PC-3 (cell line): Measurements from ENCODE around the gene ADAM12. TPM values are rescaled to one million over a fixed set of nuclear protein-coding genes. Genes with fewer than 3 reads are reported as not detected.

ENCODE experiments used
- ATAC-seq: fragments of 200-7000 bp; cut with Tn5 transposase; 2 replicates; pipeline ENCODE4 v1.9.1; 2020; ENCODE audit warnings: mild to moderate bottlenecking, moderate library complexity
- Bru-seq: library from RNA; stranded (reverse); fragments of 400-500 nt; gene quantifications from one replicate; lab custom pipeline; 2021; lab: Mats Ljungman, UMichigan
- BruChase-seq, 2 experiments: library from RNA; stranded (reverse); fragments of 400-500 nt; gene quantifications; one replicate each; lab custom pipeline; 2021; lab: Mats Ljungman, UMichigan
- BruUV-seq: library from RNA; stranded (reverse); fragments of 400-500 nt; replicated peaks from 2 replicates; lab custom pipeline; 2021; lab: Mats Ljungman, UMichigan
- CTCF ChIA-PET: fragments of 300-600 bp; sonication (Branson Sonifier 250); formaldehyde crosslinking; loops from one replicate; lab custom pipeline; 2022; ENCODE audit warnings: antibody characterized with exemption; lab: Charles Lee
- POLR2A ChIA-PET: fragments of 300-600 bp; sonication (Branson Sonifier 250); formaldehyde crosslinking; loops from one replicate; lab custom pipeline; 2022; ENCODE audit warnings: antibody characterized with exemption; ENCODE audit not compliant: unreplicated experiment; lab: Charles Lee
- DNase-seq: peaks from one replicate; pipeline ENCODE4 v3.0.0-alpha.2; 2015
- H2AFZ ChIP-seq: fragments of 300-600 bp; sonication (generic); 2 replicates; pipeline ENCODE4 v1.6.0; 2016; ENCODE audit warnings: antibody characterized with exemption, low read length
- H3F3A ChIP-seq: fragments of 300-600 bp; sonication (generic); one replicate; pipeline ENCODE4 v1.6.0; 2017; ENCODE audit warnings: antibody characterized with exemption, low read length, control low read depth, mild to moderate bottlenecking; ENCODE audit not compliant: unreplicated experiment
- H3K27ac ChIP-seq: fragments of 300-600 bp; sonication (generic); 2 replicates; pipeline ENCODE4 v1.5.1; 2016; ENCODE audit warnings: mild to moderate bottlenecking, low read length
- H3K27me3 ChIP-seq: fragments of 300-600 bp; sonication (generic); 2 replicates; pipeline ENCODE4 v1.6.1; 2016; ENCODE audit warnings: low read length, mixed read lengths
- H3K36me3 ChIP-seq: fragments of 300-600 bp; sonication (generic); 2 replicates; pipeline ENCODE4 v1.6.1; 2016; ENCODE audit warnings: low read depth, mixed run types, low read length, mixed read lengths
- H3K4me1 ChIP-seq: fragments of 300-600 bp; sonication (generic); 2 replicates; pipeline ENCODE4 v1.5.1; 2016; ENCODE audit warnings: low read length; ENCODE audit not compliant: insufficient read depth
- H3K4me2 ChIP-seq: fragments of 300-600 bp; sonication (generic); 2 replicates; pipeline ENCODE4 v1.6.0; 2016; ENCODE audit warnings: low read length
- H3K4me3 ChIP-seq: fragments of 300-600 bp; sonication (generic); 2 replicates; pipeline ENCODE4 v1.5.1; 2016; ENCODE audit warnings: mild to moderate bottlenecking, low read length, mixed read lengths
- H3K79me2 ChIP-seq: fragments of 300-600 bp; sonication (generic); 2 replicates; pipeline ENCODE4 v1.6.1; 2017; ENCODE audit warnings: low read length, mixed read lengths
- H3K9ac ChIP-seq: fragments of 300-600 bp; sonication (generic); 2 replicates; pipeline ENCODE4 v1.6.0; 2016; ENCODE audit warnings: mild to moderate bottlenecking, low read length
- H3K9me2 ChIP-seq: fragments of 300-600 bp; sonication (generic); replicated peaks from 2 replicates; pipeline ENCODE4 v1.6.1; 2016; ENCODE audit warnings: mixed run types, low read length, mixed read lengths
- H3K9me3 ChIP-seq: fragments of 300-600 bp; sonication (generic); 2 replicates; pipeline ENCODE4 v1.6.1; 2016; ENCODE audit warnings: low read length, mixed read lengths
- H4K20me1 ChIP-seq: fragments of 300-600 bp; sonication (generic); 2 replicates; pipeline ENCODE4 v1.6.1; 2016; ENCODE audit warnings: low read length, mixed read lengths
- EZH2 ChIP-seq: fragments of 300-600 bp; sonication (generic); IDR thresholded peaks from one replicate; pipeline ENCODE4 v1.6.1; 2017; ENCODE audit warnings: antibody characterized with exemption, mild to moderate bottlenecking, low read length; ENCODE audit not compliant: unreplicated experiment
- EZH2phosphoT487 ChIP-seq: fragments of 300-600 bp; sonication (generic); IDR thresholded peaks from 2 replicates; pipeline ENCODE4 v1.6.1; 2018; ENCODE audit warnings: mild to moderate bottlenecking, antibody characterized with exemption, low read length, borderline replicate concordance
- intact Hi-C: fragments of 100-400 bp; cut with micrococcal nuclease; formaldehyde crosslinking; loops from 2 replicates; pipeline ENCODE4 v1.9.0; 2023
- long read RNA-seq: library from polyadenylated mRNA; unstranded; transcript quantifications from one replicate; pipeline ENCODE4 v2.0.0, GENCODE V29; 2021; ENCODE audit not compliant: unreplicated experiment
- total RNA-seq: library from RNA; depleted of rRNA; stranded (reverse); fragments of >200 nt; gene quantifications from 2 replicates; pipeline ENCODE4 v1.2.3, GENCODE V29; 2014; rRNA removed
- TF ChIP-seq, protein P1 (sequence below): fragments of 300-600 bp; sonication (generic); conservative IDR thresholded peaks from 2 replicates; pipeline ENCODE4 v1.5.1; 2017; ENCODE audit warnings: antibody characterized with exemption, low read depth, mild to moderate bottlenecking, low read length

ADAM12 gene, protein sequence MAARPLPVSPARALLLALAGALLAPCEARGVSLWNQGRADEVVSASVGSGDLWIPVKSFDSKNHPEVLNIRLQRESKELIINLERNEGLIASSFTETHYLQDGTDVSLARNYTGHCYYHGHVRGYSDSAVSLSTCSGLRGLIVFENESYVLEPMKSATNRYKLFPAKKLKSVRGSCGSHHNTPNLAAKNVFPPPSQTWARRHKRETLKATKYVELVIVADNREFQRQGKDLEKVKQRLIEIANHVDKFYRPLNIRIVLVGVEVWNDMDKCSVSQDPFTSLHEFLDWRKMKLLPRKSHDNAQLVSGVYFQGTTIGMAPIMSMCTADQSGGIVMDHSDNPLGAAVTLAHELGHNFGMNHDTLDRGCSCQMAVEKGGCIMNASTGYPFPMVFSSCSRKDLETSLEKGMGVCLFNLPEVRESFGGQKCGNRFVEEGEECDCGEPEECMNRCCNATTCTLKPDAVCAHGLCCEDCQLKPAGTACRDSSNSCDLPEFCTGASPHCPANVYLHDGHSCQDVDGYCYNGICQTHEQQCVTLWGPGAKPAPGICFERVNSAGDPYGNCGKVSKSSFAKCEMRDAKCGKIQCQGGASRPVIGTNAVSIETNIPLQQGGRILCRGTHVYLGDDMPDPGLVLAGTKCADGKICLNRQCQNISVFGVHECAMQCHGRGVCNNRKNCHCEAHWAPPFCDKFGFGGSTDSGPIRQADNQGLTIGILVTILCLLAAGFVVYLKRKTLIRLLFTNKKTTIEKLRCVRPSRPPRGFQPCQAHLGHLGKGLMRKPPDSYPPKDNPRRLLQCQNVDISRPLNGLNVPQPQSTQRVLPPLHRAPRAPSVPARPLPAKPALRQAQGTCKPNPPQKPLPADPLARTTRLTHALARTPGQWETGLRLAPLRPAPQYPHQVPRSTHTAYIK
- total RNA-seq (3.4 and 9.4 TPM in 2 replicates), Bru-seq, nascent RNA (percentile 34 among the genes with signal in this experiment), BruChase-seq, experiment 1, labeled RNA remaining after a 6-hour chase (percentile 24 among the genes with signal in this experiment), BruChase-seq, experiment 2, labeled RNA remaining after a 2-hour chase (percentile 30 among the genes with signal in this experiment)
- long read RNA-seq, partial matches to known transcripts, result 3 of 7 reads
- long read RNA-seq, other reads (novel, unspliced or antisense), result 4 of 7 reads

DNA sequence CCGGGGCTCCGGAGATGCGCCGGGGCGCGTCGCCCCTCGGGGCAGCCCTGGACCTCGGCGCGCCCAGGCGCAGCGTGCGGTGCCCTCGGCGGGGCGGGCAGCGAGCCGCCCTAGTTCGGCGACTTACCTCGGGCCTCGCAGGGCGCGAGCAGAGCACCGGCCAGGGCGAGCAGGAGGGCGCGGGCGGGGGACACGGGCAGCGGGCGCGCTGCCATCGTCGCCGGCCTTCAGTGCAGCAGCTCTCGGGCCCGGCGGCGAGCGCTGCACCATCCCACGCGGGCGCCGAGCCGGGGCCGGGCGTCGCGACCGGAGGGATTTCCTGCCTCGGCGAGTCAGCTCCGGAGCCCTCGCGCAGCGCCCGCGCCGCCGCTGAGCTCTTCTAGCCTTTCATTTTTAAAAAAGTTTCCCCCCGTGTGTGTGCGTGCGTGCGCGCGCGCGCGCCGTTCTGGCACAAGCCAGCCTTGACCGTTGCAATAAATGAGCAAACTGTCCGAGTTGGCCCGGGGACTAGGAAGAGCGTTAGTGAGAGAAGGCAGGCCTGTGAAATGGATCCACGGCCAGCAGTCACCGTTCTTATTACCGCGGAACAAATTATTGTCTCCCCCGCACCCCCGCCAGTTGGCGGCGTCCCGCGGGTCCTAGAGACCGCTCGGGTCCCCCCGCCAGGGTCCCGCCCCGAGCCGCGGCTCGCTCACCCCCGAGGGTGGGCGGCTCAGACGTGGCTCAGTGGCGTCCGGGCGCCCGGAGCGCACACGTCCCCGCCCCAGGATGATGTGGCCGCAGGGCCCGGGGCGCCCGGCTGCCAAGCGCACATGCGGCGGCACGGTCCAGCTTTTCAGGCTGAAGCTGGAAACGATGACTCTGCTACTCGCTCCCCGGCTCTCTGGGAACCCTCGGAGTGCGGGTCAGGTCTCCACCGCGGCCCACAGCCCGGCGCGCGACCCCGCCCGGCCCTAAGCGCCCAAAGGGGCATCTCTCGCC, at the start of gene ADAM12:
Gene ADAM12 (minus strand): TSS at position 547 of the 981 bp plus-strand sequence. CDS start 332 bp downstream, at position 215.
- ChIA-PET POLR2A (interaction anchor here (0.6 kb wide), 1 partner anchor 181 kb away, joined by 6 read pairs; no protein-coding TSS in a partner anchor), CTCF (interaction anchor here (1.0 kb wide), 1 partner anchor 116 kb away, joined by 3 read pairs; no protein-coding TSS in a partner anchor)
- no peaks in the 10 kb centered on the region for H3K27me3 ChIP-seq
- peak within 1 kb of the TSS; percentile 92 for H3K4me2 ChIP-seq
- no peaks in the 10 kb centered on the region for H3K9me3 ChIP-seq
- H3K36me3 ChIP-seq, result no peaks in the 10 kb centered on the region
- H3K4me1 ChIP-seq, result peaks cover 25% of the 10 kb centered on the region
- no peaks in the 10 kb centered on the region for H3K9me2 ChIP-seq
- no peaks in the 10 kb centered on the region for H4K20me1 ChIP-seq
- H3K9ac ChIP-seq, result peak within 1 kb of the TSS; percentile 65
- BruUV-seq, result no TSS peak
- TF ChIP-seq EZH2 (no peak), EZH2phosphoT487 (no peak)
- TF ChIP-seq, protein P1, sequence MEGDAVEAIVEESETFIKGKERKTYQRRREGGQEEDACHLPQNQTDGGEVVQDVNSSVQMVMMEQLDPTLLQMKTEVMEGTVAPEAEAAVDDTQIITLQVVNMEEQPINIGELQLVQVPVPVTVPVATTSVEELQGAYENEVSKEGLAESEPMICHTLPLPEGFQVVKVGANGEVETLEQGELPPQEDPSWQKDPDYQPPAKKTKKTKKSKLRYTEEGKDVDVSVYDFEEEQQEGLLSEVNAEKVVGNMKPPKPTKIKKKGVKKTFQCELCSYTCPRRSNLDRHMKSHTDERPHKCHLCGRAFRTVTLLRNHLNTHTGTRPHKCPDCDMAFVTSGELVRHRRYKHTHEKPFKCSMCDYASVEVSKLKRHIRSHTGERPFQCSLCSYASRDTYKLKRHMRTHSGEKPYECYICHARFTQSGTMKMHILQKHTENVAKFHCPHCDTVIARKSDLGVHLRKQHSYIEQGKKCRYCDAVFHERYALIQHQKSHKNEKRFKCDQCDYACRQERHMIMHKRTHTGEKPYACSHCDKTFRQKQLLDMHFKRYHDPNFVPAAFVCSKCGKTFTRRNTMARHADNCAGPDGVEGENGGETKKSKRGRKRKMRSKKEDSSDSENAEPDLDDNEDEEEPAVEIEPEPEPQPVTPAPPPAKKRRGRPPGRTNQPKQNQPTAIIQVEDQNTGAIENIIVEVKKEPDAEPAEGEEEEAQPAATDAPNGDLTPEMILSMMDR, result no peak
- no peaks in the 10 kb centered on the region for H3K79me2 ChIP-seq
- H3K4me3 ChIP-seq, result peak within 1 kb of the TSS; percentile 73
- ATAC-seq, result peak; percentile 38
- no peaks in the 10 kb centered on the region for H3F3A ChIP-seq
- DNase-seq, result peak; percentile 32
- H3K27ac ChIP-seq, result peak within 1 kb of the TSS; percentile 7; the same call in 1 of the 2 replicates
- intact Hi-C loops, result loop anchor here (1.0 to 10.0 kb wide), 6 partner anchors 86 to 521 kb away; no protein-coding TSS in a partner anchor
- H2AFZ ChIP-seq, result peak within 1 kb of the TSS; percentile 90

DNA sequence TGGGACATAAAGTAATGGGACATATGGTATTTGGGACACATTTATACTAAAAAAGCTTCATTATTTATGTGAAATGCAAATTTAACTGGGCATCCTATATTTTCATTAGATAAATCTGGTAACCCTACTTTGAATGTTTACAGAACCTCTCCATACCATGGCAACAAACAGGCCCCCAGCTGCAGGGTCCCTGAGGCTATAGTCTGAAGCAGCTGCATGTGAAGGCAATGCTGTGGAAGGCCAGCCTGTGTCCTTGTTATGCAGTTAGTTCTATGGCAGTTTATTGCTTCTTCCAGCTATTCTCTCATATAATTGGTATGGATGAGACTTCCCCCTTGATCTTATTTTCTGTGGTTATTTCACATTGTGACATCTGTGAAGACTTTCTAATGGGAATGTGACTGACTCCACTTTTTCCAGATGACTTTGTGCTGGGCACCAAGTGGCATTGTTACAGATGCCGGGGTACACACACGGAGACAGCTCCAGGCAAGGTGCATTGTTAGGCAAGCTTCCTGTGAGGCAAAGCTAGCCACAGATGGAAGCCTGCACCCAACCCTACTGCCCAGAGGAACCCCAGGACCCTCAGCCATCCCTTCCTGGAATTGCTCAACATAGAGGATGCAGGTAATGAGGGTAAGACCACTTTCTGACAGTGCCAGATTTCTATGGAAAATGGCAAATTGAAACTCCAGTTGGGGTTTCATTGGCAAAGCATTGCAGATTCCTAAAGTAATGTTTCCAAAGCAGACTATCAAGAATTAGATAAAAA, 49.5 kb upstream of the ADAM12 start:
- Histone ChIP-seq H3K27ac (no peak overlapping the region), H3K4me2 (no peak overlapping the region), H3K36me3 (no peaks in the 10 kb centered on the region), H3K9ac (no peak overlapping the region), H3K9me2 (no peaks in the 10 kb centered on the region), H3K9me3 (no peaks in the 10 kb centered on the region), H2AFZ (no peak overlapping the region), H3K27me3 (no peaks in the 10 kb centered on the region), H3K4me3 (no peak overlapping the region), H3F3A (no peaks in the 10 kb centered on the region), H3K4me1 (peaks cover 22% of the 10 kb centered on the region), H4K20me1 (no peaks in the 10 kb centered on the region), H3K79me2 (no peaks in the 10 kb centered on the region)
- BruUV-seq, result no TSS peak
- ChIA-PET CTCF (no interaction called here), POLR2A (no interaction called here)
- no peak for TF ChIP-seq EZH2
- no peak for TF ChIP-seq EZH2phosphoT487
- TF ChIP-seq, protein P1, result no peak
- ATAC-seq (no peak), DNase-seq (no peak)
- intact Hi-C loops, result no loop called here
